ENCODE measurements around the gene RAD51B. TPM values are rescaled to one million over a fixed set of nuclear protein-coding genes. Genes with fewer than 3 reads are reported as not detected.

RAD51B gene
- total RNA-seq, 1 experiment from 2014 or later = 16.7 TPM

GRCh38 chr14:68482018-68482417 is 662.4 kb downstream of the RAD51B start:
- Mint-ChIP-seq H3K9me3 (no peaks in the 10 kb centered on the region), H3K27me3 (ENCODE audit: low read depth) (peaks cover 4% of the 10 kb centered on the region), H3K36me3 (ENCODE audit: insufficient read depth in 1 of 3, low read depth in 3 of 3) (no peaks in the 10 kb centered on the region; a peak in 1 of 7 replicates), H3K4me1 (peaks cover 14 to 22% of the 10 kb centered on the region in 2 experiments), H3K4me3 (no peak overlapping the region), H3K27ac (no peak overlapping the region)
- H2AK5ac ChIP-seq (ENCODE audit: insufficient read length, low read length) = no peak overlapping the region
- no peak overlapping the region for H3K18ac ChIP-seq (ENCODE audit: insufficient read length, low read depth, low read length)
- H3K56ac ChIP-seq (ENCODE audit: insufficient read length, low read depth, low read length) = no peak overlapping the region
- no peaks in the 10 kb centered on the region for H4K20me1 ChIP-seq (ENCODE audit: control insufficient read depth, insufficient read depth, insufficient read length)
- no peak overlapping the region for H3K9ac ChIP-seq (ENCODE audit: extremely low read depth, insufficient read length, low read length)
- no peaks in the 10 kb centered on the region for H3K79me1 ChIP-seq (ENCODE audit: insufficient read depth, low read depth, low read length, poor library complexity, severe bottlenecking)
- no peak for DNase-seq
- no peaks in the 10 kb centered on the region for H3K9me3 ChIP-seq (ENCODE audit: control insufficient read depth, low read depth, low read length)
- no peak overlapping the region for H4K8ac ChIP-seq (replicated peaks; ENCODE audit: insufficient read length, low read depth, low read length)
- H3K79me2 ChIP-seq (ENCODE audit: insufficient read depth, low read length) = no peaks in the 10 kb centered on the region
- H3K27ac ChIP-seq (ENCODE audit: insufficient read length, low read depth, low read length) = no peak overlapping the region
- H3K14ac ChIP-seq (ENCODE audit: insufficient read depth, low read length) = no peak overlapping the region
- no peak overlapping the region for H2AFZ ChIP-seq (ENCODE audit: low read length)
- no peaks in the 10 kb centered on the region; the same call in 1 of the 2 replicates for H3K4me1 ChIP-seq (ENCODE audit: insufficient read depth, low read length)
- H2BK15ac ChIP-seq (ENCODE audit: low read depth, low read length) = no peak overlapping the region
- no peak overlapping the region for H3T11ph ChIP-seq (ENCODE audit: low read length)
- WGBS (ENCODE audit: extremely low coverage, insufficient read length, low lambda C conversion rate) = no CpG with 5 or more reads among the region's 2 CpGs
- TF ChIP-seq CTCF (conservative IDR thresholded peaks at IDR 0.05) = no peak
- H2BK5ac ChIP-seq (ENCODE audit: insufficient read length, low read length) = no peak overlapping the region
- no peaks in the 10 kb centered on the region for H3K27me3 ChIP-seq (ENCODE audit: insufficient read depth, low read length)
- H3K4me2 ChIP-seq (ENCODE audit: insufficient read depth, insufficient read length, low read length) = no peak overlapping the region
- no peak overlapping the region for H3K23ac ChIP-seq (ENCODE audit: insufficient read length, low read depth, low read length)
- no peak overlapping the region for H2BK20ac ChIP-seq (ENCODE audit: low read depth, low read length, poor library complexity, severe bottlenecking)
- H2BK120ac ChIP-seq (ENCODE audit: low read depth, low read length, poor library complexity, severe bottlenecking) = no peak overlapping the region
- no peaks in the 10 kb centered on the region for H3K23me2 ChIP-seq (ENCODE audit: insufficient read length, low read depth, low read length, poor library complexity, severe bottlenecking)
- H3K4ac ChIP-seq (ENCODE audit: low read depth, low read length) = no peak overlapping the region
- H2BK12ac ChIP-seq (ENCODE audit: insufficient read length, low read depth, low read length) = no peak overlapping the region
- H4K91ac ChIP-seq (ENCODE audit: insufficient read length, low read depth, low read length) = no peak overlapping the region
- no peak overlapping the region for H4K5ac ChIP-seq (ENCODE audit: insufficient read length, low read depth, low read length)
